Suprapubic skin (tissue), 4 donors: ENCODE measurements around the gene C1orf141.

Experiments used
- CTCF ChIP-seq, 2 donors: fragments of 200-600 bp in 1 of 2; fragments of 450-650 bp in 1 of 2; sonication (generic) in 1 of 2; IDR thresholded peaks; one replicate each; pipeline ENCODE4 v1.5.1; 2016 to 2019; ENCODE audit warnings: antibody characterized with exemption in 2 of 2, mild to moderate bottlenecking in 1 of 2, moderate library complexity in 1 of 2
- EP300 ChIP-seq: sonication (generic); formaldehyde crosslinking; IDR thresholded peaks from one replicate; pipeline ENCODE4 v1.6.1; 2017; ENCODE audit warnings: antibody characterized with exemption
- POLR2A ChIP-seq, 2 donors: fragments of 450-650 bp; IDR thresholded peaks; one replicate each; pipeline ENCODE4 v1.6.1; 2017; ENCODE audit warnings: antibody characterized with exemption in 2 of 2, mild to moderate bottlenecking in 2 of 2, moderate library complexity in 2 of 2
- POLR2AphosphoS5 ChIP-seq, 3 donors: sonication (generic); formaldehyde crosslinking; IDR thresholded peaks; one replicate each; pipeline ENCODE4 v1.6.1; 2017; ENCODE audit warnings: antibody characterized with exemption in 3 of 3

GRCh38 chr1:67133177-67133576, 1.6 kb downstream of the C1orf141 start:
- TF ChIP-seq CTCF (IDR thresholded peaks at IDR 0.05), result no peak
- TF ChIP-seq EP300, result no peak
- no peak for TF ChIP-seq POLR2A (IDR thresholded peaks at IDR 0.05)
- TF ChIP-seq POLR2AphosphoS5 (IDR thresholded peaks at IDR 0.05), result no peak
